ENCODE measurements around the gene POLR1A.

GRCh38 chr2:85992611-85993010 lies 113.1 kb downstream of the POLR1A start:
- TF ChIP-seq, protein P1, sequence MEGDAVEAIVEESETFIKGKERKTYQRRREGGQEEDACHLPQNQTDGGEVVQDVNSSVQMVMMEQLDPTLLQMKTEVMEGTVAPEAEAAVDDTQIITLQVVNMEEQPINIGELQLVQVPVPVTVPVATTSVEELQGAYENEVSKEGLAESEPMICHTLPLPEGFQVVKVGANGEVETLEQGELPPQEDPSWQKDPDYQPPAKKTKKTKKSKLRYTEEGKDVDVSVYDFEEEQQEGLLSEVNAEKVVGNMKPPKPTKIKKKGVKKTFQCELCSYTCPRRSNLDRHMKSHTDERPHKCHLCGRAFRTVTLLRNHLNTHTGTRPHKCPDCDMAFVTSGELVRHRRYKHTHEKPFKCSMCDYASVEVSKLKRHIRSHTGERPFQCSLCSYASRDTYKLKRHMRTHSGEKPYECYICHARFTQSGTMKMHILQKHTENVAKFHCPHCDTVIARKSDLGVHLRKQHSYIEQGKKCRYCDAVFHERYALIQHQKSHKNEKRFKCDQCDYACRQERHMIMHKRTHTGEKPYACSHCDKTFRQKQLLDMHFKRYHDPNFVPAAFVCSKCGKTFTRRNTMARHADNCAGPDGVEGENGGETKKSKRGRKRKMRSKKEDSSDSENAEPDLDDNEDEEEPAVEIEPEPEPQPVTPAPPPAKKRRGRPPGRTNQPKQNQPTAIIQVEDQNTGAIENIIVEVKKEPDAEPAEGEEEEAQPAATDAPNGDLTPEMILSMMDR (IDR thresholded peaks at IDR 0.05; ENCODE audit: borderline replicate concordance, extremely low read depth, low read length, poor library complexity, severe bottlenecking), result no peak
- no peak for TF ChIP-seq EZH2 (IDR thresholded peaks at IDR 0.05; ENCODE audit: borderline replicate concordance, low read depth, low read length, severe bottlenecking)

All from DND-41 (cell line).